Nephron (organoid): Measurements from ENCODE around the gene HDLBP.

ENCODE experiments used
- H3K27ac Mint-ChIP-seq, 3 experiments: 2 replicates each; pipeline ENCODE4 v1.8.0; 2020; ENCODE audit warnings: mixed read lengths in 3 of 3, mild to moderate bottlenecking in 2 of 3, moderate library complexity in 1 of 3
- H3K27me3 Mint-ChIP-seq: 2 replicates; pipeline ENCODE4 v1.8.0; 2021; ENCODE audit warnings: low read depth, mild to moderate bottlenecking, moderate library complexity, mixed read lengths
- H3K36me3 Mint-ChIP-seq: 2 replicates; pipeline ENCODE4 v1.8.0; 2020; ENCODE audit warnings: low read depth, mixed read lengths
- H3K4me1 Mint-ChIP-seq: 2 replicates; pipeline ENCODE4 v1.8.0; 2020; ENCODE audit warnings: mixed read lengths
- H3K4me3 Mint-ChIP-seq, 3 experiments: 2 replicates each; pipeline ENCODE4 v1.8.0; 2020; ENCODE audit warnings: mild to moderate bottlenecking in 3 of 3, mixed read lengths in 3 of 3, moderate library complexity in 2 of 3
- H3K9me3 Mint-ChIP-seq: 2 replicates; pipeline ENCODE4 v1.8.0; 2020; ENCODE audit warnings: mixed read lengths
- CTCF ChIP-seq, 3 experiments: fragments of 200-600 bp; sonication (generic); IDR thresholded peaks; one replicate each; pipeline ENCODE4 v1.5.0; 2021; ENCODE audit warnings: antibody characterized with exemption in 3 of 3; ENCODE audit not compliant: unreplicated experiment in 3 of 3

Gene HDLBP

GRCh38 chr2:241216211-241216761 is 99.2 kb downstream of the HDLBP start:
- no peak for TF ChIP-seq CTCF (IDR thresholded peaks at IDR 0.05; ENCODE audit: unreplicated experiment in 3 of 3)
- H3K4me3 Mint-ChIP-seq = peak overlapping the region; percentile 62 to 80 (median 75)
- H3K27me3 Mint-ChIP-seq = peaks cover 14% of the 10 kb centered on the region
- peaks cover 15% of the 10 kb centered on the region for H3K4me1 Mint-ChIP-seq
- no peaks in the 10 kb centered on the region for H3K36me3 Mint-ChIP-seq
- H3K9me3 Mint-ChIP-seq = no peaks in the 10 kb centered on the region
- peak overlapping the region in 2 of 3 experiments; percentile 49 to 62 for H3K27ac Mint-ChIP-seq

GRCh38 chr2:241215421-241215820 is 100.1 kb downstream of the HDLBP start:
- Mint-ChIP-seq H3K36me3 (no peaks in the 10 kb centered on the region), H3K27me3 (peaks cover 17% of the 10 kb centered on the region), H3K27ac (peak overlapping the region in 1 of 3 experiments; percentile 22), H3K4me1 (peaks cover 15% of the 10 kb centered on the region), H3K4me3 (no peak overlapping the region), H3K9me3 (no peaks in the 10 kb centered on the region)
- no peak for TF ChIP-seq CTCF (IDR thresholded peaks at IDR 0.05; ENCODE audit: unreplicated experiment in 3 of 3)

GRCh38 chr2:241214766-241215165 is 100.7 kb downstream of the HDLBP start:
- H3K4me3 Mint-ChIP-seq = no peak overlapping the region
- H3K27me3 Mint-ChIP-seq = peaks cover 17% of the 10 kb centered on the region
- TF ChIP-seq CTCF (IDR thresholded peaks at IDR 0.05; ENCODE audit: unreplicated experiment in 3 of 3) = no peak
- no peaks in the 10 kb centered on the region for H3K9me3 Mint-ChIP-seq
- no peak overlapping the region for H3K27ac Mint-ChIP-seq
- peaks cover 12% of the 10 kb centered on the region for H3K4me1 Mint-ChIP-seq
- no peaks in the 10 kb centered on the region for H3K36me3 Mint-ChIP-seq

- Mint-ChIP-seq H3K27ac (no peak overlapping the region), H3K36me3 (no peaks in the 10 kb centered on the region), H3K27me3 (peaks cover 17% of the 10 kb centered on the region), H3K4me3 (no peak overlapping the region), H3K4me1 (peaks cover 8% of the 10 kb centered on the region), H3K9me3 (no peaks in the 10 kb centered on the region)
- TF ChIP-seq CTCF (IDR thresholded peaks at IDR 0.05; ENCODE audit: unreplicated experiment in 3 of 3) = no peak
Measured at GRCh38 chr2:241214209-241214608, 101.3 kb downstream of the HDLBP start.

- H3K27me3 Mint-ChIP-seq = peaks cover 14% of the 10 kb centered on the region
- no peaks in the 10 kb centered on the region for H3K36me3 Mint-ChIP-seq
- peaks cover 2% of the 10 kb centered on the region for H3K4me1 Mint-ChIP-seq
- no peak overlapping the region for H3K27ac Mint-ChIP-seq
- H3K4me3 Mint-ChIP-seq = no peak overlapping the region
- TF ChIP-seq CTCF (IDR thresholded peaks at IDR 0.05; ENCODE audit: unreplicated experiment in 3 of 3) = no peak
- H3K9me3 Mint-ChIP-seq = no peaks in the 10 kb centered on the region
Measured at GRCh38 chr2:241213567-241213966, 101.9 kb downstream of the HDLBP start.

GRCh38 chr2:241213041-241213440 is 102.4 kb downstream of the HDLBP start:
- H3K4me3 Mint-ChIP-seq = no peak overlapping the region
- TF ChIP-seq CTCF (IDR thresholded peaks at IDR 0.05; ENCODE audit: unreplicated experiment in 3 of 3) = no peak
- H3K36me3 Mint-ChIP-seq = no peaks in the 10 kb centered on the region
- no peaks in the 10 kb centered on the region for H3K4me1 Mint-ChIP-seq
- H3K9me3 Mint-ChIP-seq = no peaks in the 10 kb centered on the region
- peaks cover 14% of the 10 kb centered on the region for H3K27me3 Mint-ChIP-seq
- H3K27ac Mint-ChIP-seq = no peak overlapping the region
